ENCODE data around the gene PRR22. TPM values are rescaled to one million over a fixed set of nuclear protein-coding genes. Genes with fewer than 3 reads are reported as not detected.

The PRR22 gene
- total and polyA plus RNA-seq, 2 donors (not counting 3 experiments of a cell fraction or from before 2014, with no cell fraction given), result 1.4 to 3.4 TPM

DNA sequence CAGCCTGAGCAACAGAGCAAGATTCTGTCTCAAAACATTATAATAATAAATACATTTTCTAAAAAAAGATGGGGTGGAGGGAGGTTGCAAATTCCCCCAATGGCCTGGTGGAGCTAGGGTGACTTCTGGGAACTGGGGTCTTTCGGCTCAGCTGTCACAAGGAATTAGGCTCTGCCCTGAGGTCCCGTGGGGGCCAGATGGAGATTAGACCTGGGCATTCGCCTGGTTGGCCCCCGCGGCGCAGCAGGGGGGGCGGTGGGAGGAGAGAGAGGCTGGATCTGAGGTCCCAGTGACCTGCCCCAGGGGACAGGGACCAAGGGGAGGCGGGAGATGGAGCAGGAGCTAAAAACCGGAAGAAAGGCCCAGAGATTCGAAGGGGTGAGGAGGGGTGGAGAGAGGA, 40.2 kb upstream of the PRR22 start:
- dilution Hi-C loops (cut with MboI; ENCODE audit: extremely low pct_ligation_motif_present, low sequenced_read_pairs), result no loop called here
- CTCF ChIA-PET, result interaction anchor here (0.7 to 4.6 kb wide), 2 partner anchors 9 to 21 kb away, joined by 3 to 24 read pairs; partner anchors contain the start of gene NRTN

More for the DNA sequence above, 40.2 kb upstream of the PRR22 start:
- H3K4me3 ChIP-seq (replicated peaks in 1 of 3; ENCODE audit: insufficient read depth in 1 of 3, low read depth in 1 of 3, low read length in 3 of 3), result no peak overlapping the region
- no peaks in the 10 kb centered on the region for H3K9me1 ChIP-seq (replicated peaks; ENCODE audit: control insufficient read depth, extremely low read depth, insufficient read depth, low read length)
- H3K27me3 ChIP-seq (ENCODE audit: control insufficient read depth in 2 of 2, insufficient read depth in 2 of 2, low read length in 2 of 2), result peaks cover 0 to 3% of the 10 kb centered on the region in 2 experiments
- intact Hi-C loops (cut with micrococcal nuclease), result no loop called here
- H3K36me3 ChIP-seq (ENCODE audit: control insufficient read depth in 2 of 2, extremely low read depth in 1 of 2, insufficient read depth in 2 of 2, low read length in 2 of 2), result no peaks in the 10 kb centered on the region
- no peak overlapping the region for H3K9ac ChIP-seq (replicated peaks; ENCODE audit: extremely low read depth, insufficient read depth, low read length)
- BruUV-seq (replicated peaks), result no TSS peak
- H3K4me1 ChIP-seq (ENCODE audit: control insufficient read depth, extremely low read depth, insufficient read depth, low read length), result peaks cover 7% of the 10 kb centered on the region
- H3K79me2 ChIP-seq (ENCODE audit: control insufficient read depth, insufficient read depth, low read length), result no peaks in the 10 kb centered on the region
- TF ChIP-seq POLR2A (IDR thresholded peaks at IDR 0.05; ENCODE audit: low read depth, low read length) (no peak), POLR2AphosphoS5 (IDR thresholded peaks at IDR 0.05; ENCODE audit: insufficient read depth, low read depth, low read length) (no peak), JUN (IDR thresholded peaks at IDR 0.05; ENCODE audit: borderline replicate concordance, insufficient read depth, insufficient read length, low read depth) (no peak), EZH2 (IDR thresholded peaks at IDR 0.05; ENCODE audit: borderline replicate concordance, low read depth, low read length, severe bottlenecking) (no peak), MYC (IDR thresholded peaks at IDR 0.05; ENCODE audit: low read depth, low read length) (no peak), FOS (IDR thresholded peaks at IDR 0.05; ENCODE audit: borderline replicate concordance, insufficient read depth, low read length) (no peak), GATA2 (IDR thresholded peaks at IDR 0.05; ENCODE audit: insufficient read depth, insufficient read length, low read depth, low read length) (no peak)
- TF ChIP-seq, protein P1, sequence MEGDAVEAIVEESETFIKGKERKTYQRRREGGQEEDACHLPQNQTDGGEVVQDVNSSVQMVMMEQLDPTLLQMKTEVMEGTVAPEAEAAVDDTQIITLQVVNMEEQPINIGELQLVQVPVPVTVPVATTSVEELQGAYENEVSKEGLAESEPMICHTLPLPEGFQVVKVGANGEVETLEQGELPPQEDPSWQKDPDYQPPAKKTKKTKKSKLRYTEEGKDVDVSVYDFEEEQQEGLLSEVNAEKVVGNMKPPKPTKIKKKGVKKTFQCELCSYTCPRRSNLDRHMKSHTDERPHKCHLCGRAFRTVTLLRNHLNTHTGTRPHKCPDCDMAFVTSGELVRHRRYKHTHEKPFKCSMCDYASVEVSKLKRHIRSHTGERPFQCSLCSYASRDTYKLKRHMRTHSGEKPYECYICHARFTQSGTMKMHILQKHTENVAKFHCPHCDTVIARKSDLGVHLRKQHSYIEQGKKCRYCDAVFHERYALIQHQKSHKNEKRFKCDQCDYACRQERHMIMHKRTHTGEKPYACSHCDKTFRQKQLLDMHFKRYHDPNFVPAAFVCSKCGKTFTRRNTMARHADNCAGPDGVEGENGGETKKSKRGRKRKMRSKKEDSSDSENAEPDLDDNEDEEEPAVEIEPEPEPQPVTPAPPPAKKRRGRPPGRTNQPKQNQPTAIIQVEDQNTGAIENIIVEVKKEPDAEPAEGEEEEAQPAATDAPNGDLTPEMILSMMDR (IDR thresholded peaks at IDR 0.05; ENCODE audit: extremely low read depth in 1 of 2, insufficient read depth in 1 of 2, low read depth in 1 of 2, low read length in 2 of 2), result no peak
- TF ChIP-seq, protein P2, sequence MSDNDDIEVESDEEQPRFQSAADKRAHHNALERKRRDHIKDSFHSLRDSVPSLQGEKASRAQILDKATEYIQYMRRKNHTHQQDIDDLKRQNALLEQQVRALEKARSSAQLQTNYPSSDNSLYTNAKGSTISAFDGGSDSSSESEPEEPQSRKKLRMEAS (IDR thresholded peaks at IDR 0.05; ENCODE audit: insufficient read depth, insufficient read length), result no peak
- POLR2A ChIA-PET, result no interaction called here
- H3K9me3 ChIP-seq (replicated peaks; ENCODE audit: control insufficient read depth, insufficient read depth, low read length), result no peaks in the 10 kb centered on the region
- no peak overlapping the region for H3K27ac ChIP-seq (ENCODE audit: insufficient read depth, low read depth, low read length)
- DNase-seq (ENCODE audit: low read depth, low spot score), result no peak
- H2AFZ ChIP-seq (ENCODE audit: low read depth, low read length), result no peak overlapping the region
- no peaks in the 10 kb centered on the region for H4K20me1 ChIP-seq (replicated peaks; ENCODE audit: control insufficient read depth, extremely low read depth, insufficient read depth, low read length)
- no peak overlapping the region for H3K4me2 ChIP-seq (ENCODE audit: insufficient read depth, low read length)
- no peak for FAIRE-seq

Measured in endothelial cell of umbilical vein (primary cell).